Limb (tissue), 2 donors: Measurements from ENCODE around the gene RPL36AL.
A peak's percentile ranks its signal among the peaks of the same experiment; 100 is the strongest.
"Not testable (repeated sequence)": the region's sequence is repeated elsewhere in the genome, so short reads cannot be mapped to it uniquely, and the experiment has no call there.

Experiments used
- DNase-seq, 2 donors: peaks; one replicate each; pipeline ENCODE4 v3.0.0-alpha.2; 2016; ENCODE audit errors: extremely low spot score in 2 of 2

RPL36AL gene

GRCh38 chr14:49620182-49621113, at the start of gene RPL36AL, which contains the start of gene MGAT2:
Gene RPL36AL (minus strand): TSS chr14:49620626. CDS start chr14:49619104, 1,522 bp downstream.
Gene MGAT2 (plus strand): TSS chr14:49620799. CDS start chr14:49621269, 470 bp downstream.
- DNase-seq: peak; percentile 98 to 99

- DNase-seq: no peak
These were observed 39.4 kb upstream of the RPL36AL start for GRCh38 chr14:49659526-49660455.

- DNase-seq: not testable (repeated sequence)
These were observed 37.1 kb upstream of the RPL36AL start for GRCh38 chr14:49657500-49657899.

- no peak for DNase-seq
These were observed 34.1 kb upstream of the RPL36AL start for GRCh38 chr14:49654511-49654910.

- no peak for DNase-seq
These were observed 33.1 kb upstream of the RPL36AL start for GRCh38 chr14:49653508-49653907.

GRCh38 chr14:49642163-49642562, 21.7 kb upstream of the RPL36AL start:
- DNase-seq: no peak

GRCh38 chr14:49641697-49642129, 21.3 kb upstream of the RPL36AL start:
- DNase-seq: no peak

- no peak for DNase-seq
These were observed 20.4 kb upstream of the RPL36AL start for GRCh38 chr14:49640540-49641417.

GRCh38 chr14:49637534-49638078, 17.2 kb upstream of the RPL36AL start:
- DNase-seq: no peak

GRCh38 chr14:49636866-49637265, 16.4 kb upstream of the RPL36AL start:
- DNase-seq: no peak

- peak; percentile 64 to 80 for DNase-seq
These were observed 14.3 kb upstream of the RPL36AL start, which contains the start of gene DNAAF2 for GRCh38 chr14:49634547-49635334. Gene DNAAF2 (minus strand): TSS chr14:49635244. CDS start chr14:49635149, 95 bp downstream.

GRCh38 chr14:49633640-49634546, 13.5 kb upstream of the RPL36AL start:
- DNase-seq: peak; percentile 96 to 97

- DNase-seq: no peak
These were observed 3.8 kb upstream of the RPL36AL start for GRCh38 chr14:49623941-49624839.

GRCh38 chr14:49623387-49623786, 3.0 kb upstream of the RPL36AL start:
- no peak for DNase-seq

GRCh38 chr14:49622022-49622607, 1.7 kb upstream of the RPL36AL start:
- no peak for DNase-seq

GRCh38 chr14:49621114-49621881, 872 bp upstream of the RPL36AL start:
- DNase-seq: peak in 1 of 2 donors; percentile 84
